H1 (cell line): ENCODE results near the gene SOHLH1. TPM values are rescaled to one million over a fixed set of nuclear protein-coding genes. Genes with fewer than 3 reads are reported as not detected.

Experiments
- CTCF ChIA-PET: fragments of 300-600 bp; sonication (Branson Sonifier 250); formaldehyde crosslinking; loops from one replicate; lab custom pipeline; 2021; ENCODE audit not compliant: partially characterized antibody; lab: Charles Lee
- POLR2A ChIA-PET: fragments of 300-600 bp; sonication (Branson Sonifier 250); formaldehyde crosslinking; loops from one replicate; lab custom pipeline; 2021; ENCODE audit warnings: inconsistent platforms; ENCODE audit not compliant: partially characterized antibody; lab: Charles Lee
- DNase-seq, 2 experiments: peaks; one replicate each; pipeline versions ENCODE4 v3.0.0 to v3.0.0-alpha.2; 2010 to 2022; ENCODE audit warnings: low spot score in 2 of 2, low read depth in 1 of 2, mixed read lengths in 1 of 2
- FAIRE-seq: peaks from 2 replicates; lab custom pipeline; 2011; peaks lifted over from hg19 to GRCh38; lab: Jason Lieb, UNC
- H2AFZ ChIP-seq: 2 replicates; pipeline ENCODE4 v1.8.1; 2012; ENCODE audit warnings: low read length, inconsistent platforms
- H2AK5ac ChIP-seq: 2 replicates; pipeline ENCODE4 v1.6.1; 2013; ENCODE audit warnings: low read depth, low read length
- H2BK120ac ChIP-seq: replicated peaks from 2 replicates; pipeline ENCODE3; 2013; ENCODE audit warnings: low read depth, low read length, inconsistent platforms
- H2BK12ac ChIP-seq: 2 replicates; pipeline ENCODE4 v1.6.1; 2013; ENCODE audit warnings: low read depth, low read length
- H2BK15ac ChIP-seq: 2 replicates; pipeline ENCODE4 v1.6.1; 2013; ENCODE audit warnings: low read length
- H2BK20ac ChIP-seq: 2 replicates; pipeline ENCODE4 v1.6.1; 2013; ENCODE audit warnings: low read length
- H2BK5ac ChIP-seq: 2 replicates; pipeline ENCODE4 v1.6.1; 2013; ENCODE audit warnings: low read depth, low read length
- H3K14ac ChIP-seq: 2 replicates; pipeline ENCODE4 v1.6.1; 2013; ENCODE audit warnings: inconsistent platforms; ENCODE audit not compliant: insufficient read length
- H3K18ac ChIP-seq: 2 replicates; pipeline ENCODE4 v1.6.1; 2013; ENCODE audit warnings: low read length; ENCODE audit errors: extremely low read depth
- H3K23ac ChIP-seq: 2 replicates; pipeline ENCODE4 v1.6.1; 2013; ENCODE audit warnings: inconsistent platforms; ENCODE audit not compliant: insufficient read length
- H3K23me2 ChIP-seq: 2 replicates; pipeline ENCODE4 v1.6.1; 2013; ENCODE audit warnings: low read depth, low read length
- H3K27ac ChIP-seq: 2 replicates; pipeline ENCODE4 v1.6.1; 2011; ENCODE audit warnings: low read depth, low read length, inconsistent platforms
- H3K27me3 ChIP-seq, 4 experiments: replicated peaks in 1 of 4; 1 replicate in 1 of 4; 2 replicates in 3 of 4; pipeline versions ENCODE4 v1.6.1 to v1.8.1; 2011 to 2013; ENCODE audit warnings: low read length in 3 of 4, mild to moderate bottlenecking in 3 of 4, inconsistent platforms in 2 of 4, mixed read lengths in 2 of 4, moderate library complexity in 1 of 4; ENCODE audit not compliant: control insufficient read depth in 3 of 4, insufficient read depth in 3 of 4; ENCODE audit errors: extremely low read depth in 1 of 4
- H3K36me3 ChIP-seq, 4 experiments: 2 replicates each; pipeline versions ENCODE4 v1.6.1 to v1.8.1; 2011 to 2013; ENCODE audit warnings: mild to moderate bottlenecking in 4 of 4, low read length in 3 of 4, moderate library complexity in 2 of 4, control low read depth in 1 of 4, inconsistent platforms in 1 of 4; ENCODE audit not compliant: insufficient read depth in 4 of 4, control insufficient read depth in 2 of 4
- H3K4ac ChIP-seq: replicated peaks from 2 replicates; pipeline ENCODE3; 2013; ENCODE audit warnings: low read length, low read depth, mixed read lengths, inconsistent platforms; ENCODE audit not compliant: insufficient read length
- H3K4me1 ChIP-seq, 4 experiments: replicated peaks in 1 of 4; 1 replicate in 1 of 4; 2 replicates in 3 of 4; pipeline versions ENCODE4 v1.6.1 to v1.8.1; 2011 to 2013; ENCODE audit warnings: low read length in 3 of 4, inconsistent platforms in 2 of 4, mixed read lengths in 1 of 4; ENCODE audit not compliant: insufficient read depth in 4 of 4, control insufficient read depth in 3 of 4
- H3K4me2 ChIP-seq, 2 experiments: 2 replicates each; pipeline versions ENCODE4 v1.6.1 to v1.8.1; 2011 to 2013; ENCODE audit warnings: low read depth in 2 of 2, low read length in 2 of 2, control low read depth in 1 of 2, inconsistent platforms in 1 of 2, mild to moderate bottlenecking in 1 of 2; ENCODE audit not compliant: insufficient read depth in 1 of 2
- H3K4me3 ChIP-seq, 4 experiments: fragments of 200-600, 300-600 bp in 1 of 4; sonication (generic), shearing (Covaris generic), sonication (Bioruptor Twin) in 1 of 4; 2 replicates each; pipeline versions ENCODE4 v1.5.1 to v1.8.1; 2011 to 2016; ENCODE audit warnings: low read length in 4 of 4, low read depth in 3 of 4, control low read depth in 2 of 4, inconsistent platforms in 2 of 4, mild to moderate bottlenecking in 2 of 4, mixed read lengths in 1 of 4, moderate library complexity in 1 of 4; ENCODE audit not compliant: insufficient read depth in 2 of 4; ENCODE audit errors: extremely low read depth in 1 of 4
- H3K56ac ChIP-seq: replicated peaks from 2 replicates; pipeline ENCODE3; 2013; ENCODE audit warnings: low read depth, mild to moderate bottlenecking, mixed read lengths, low read length, inconsistent platforms; ENCODE audit not compliant: insufficient read length
- H3K79me1 ChIP-seq: 2 replicates; pipeline ENCODE4 v1.6.1; 2013; ENCODE audit warnings: low read depth, low read length, control low read depth
- H3K79me2 ChIP-seq, 2 experiments: 2 replicates each; pipeline versions ENCODE4 v1.6.1 to v1.8.1; 2012 to 2013; ENCODE audit warnings: low read length in 2 of 2, mild to moderate bottlenecking in 2 of 2, inconsistent platforms in 1 of 2; ENCODE audit not compliant: insufficient read depth in 2 of 2, control insufficient read depth in 1 of 2
- H3K9ac ChIP-seq, 4 experiments: replicated peaks in 1 of 4; 1 replicate in 1 of 4; 2 replicates in 3 of 4; pipeline versions ENCODE4 v1.6.1 to v1.8.1; 2011 to 2013; ENCODE audit warnings: low read depth in 3 of 4, low read length in 3 of 4, control low read depth in 2 of 4, mild to moderate bottlenecking in 2 of 4, moderate library complexity in 2 of 4, inconsistent platforms in 1 of 4; ENCODE audit errors: extremely low read depth in 1 of 4
- H3K9me3 ChIP-seq, 2 experiments: 2 replicates each; pipeline versions ENCODE4 v1.6.1 to v1.8.1; 2012 to 2013; ENCODE audit warnings: mild to moderate bottlenecking in 2 of 2, moderate library complexity in 2 of 2, control low read depth in 1 of 2, inconsistent platforms in 1 of 2, low read depth in 1 of 2, low read length in 1 of 2, mixed read lengths in 1 of 2; ENCODE audit not compliant: insufficient read depth in 2 of 2
- H4K20me1 ChIP-seq, 2 experiments: replicated peaks in 1 of 2; 2 replicates each; pipeline versions ENCODE3 to v1.8.1; 2011 to 2013; ENCODE audit warnings: inconsistent platforms in 2 of 2, low read length in 2 of 2, mild to moderate bottlenecking in 1 of 2; ENCODE audit not compliant: insufficient read depth in 2 of 2, control insufficient read depth in 1 of 2
- H4K5ac ChIP-seq: 2 replicates; pipeline ENCODE4 v1.6.1; 2013; ENCODE audit warnings: low read length, low read depth, mixed read lengths, inconsistent platforms; ENCODE audit not compliant: insufficient read length
- H4K8ac ChIP-seq: 2 replicates; pipeline ENCODE4 v1.8.0; 2013; ENCODE audit warnings: mild to moderate bottlenecking, moderate library complexity, low read length, inconsistent platforms; ENCODE audit not compliant: insufficient read depth; ENCODE audit errors: extremely low read depth
- H4K91ac ChIP-seq: replicated peaks from 2 replicates; pipeline ENCODE3; 2013; ENCODE audit warnings: low read length, mixed read lengths, inconsistent platforms; ENCODE audit not compliant: insufficient read length
- JUND ChIP-seq: IDR thresholded peaks from 2 replicates; pipeline ENCODE4 v1.6.1; 2011; ENCODE audit warnings: mild to moderate bottlenecking, improper control_type of control experiment, low read length
- ZNF274 ChIP-seq: IDR thresholded peaks from 2 replicates; pipeline ENCODE4 v1.7.0; 2012; ENCODE audit warnings: low read length, borderline replicate concordance; ENCODE audit errors: extremely low read depth
- WGBS, 2 experiments: shearing (Covaris generic) in 1 of 2; methylation state at CpG; one replicate each; pipeline versions ENCODE4 v1.1.6 to v1.1.7; 2013 to 2015; ENCODE audit warnings: low lambda C conversion rate in 2 of 2, mixed read lengths in 2 of 2, inconsistent platforms in 1 of 2, low coverage in 1 of 2, missing lambda C conversion rate in 1 of 2; ENCODE audit not compliant: insufficient replicate concordance in 2 of 2, insufficient coverage in 1 of 2, insufficient read length in 1 of 2; ENCODE audit errors: extremely low coverage in 1 of 2, missing lambda C conversion rate in 1 of 2; 5-methylcytosine and 5-hydroxymethylcytosine counted together
- polyA plus RNA-seq, 7 experiments: library from polyadenylated mRNA; depleted of rRNA in 3 of 7; stranded (reverse) in 5 of 7; unstranded in 2 of 7; fragments of >200 nt in 5 of 7; fragments of 200-250 nt in 2 of 7; gene quantifications; 1 replicate in 5 of 7; 2 replicates in 1 of 7; 4 replicates in 1 of 7; pipeline versions ENCODE4 v1.2.1 to v1.2.3, GENCODE V29; 2011 to 2013; ENCODE audit warnings: missing spikeins in 2 of 7, mixed read lengths in 2 of 7
- total RNA-seq: library from RNA; stranded (reverse); fragmentation: NEBNext Ultra II Directional; extraction: Animal tissue kit (Norgen Biotek cat#: 25700); gene quantifications from 2 replicates; pipeline ENCODE4 v1.2.1, GENCODE V29; 2021

Gene SOHLH1
- total and polyA plus RNA-seq, 2 of the 8 experiments (the other 6 are each of a cell fraction or from before 2014, with no cell fraction given) = 0.11 TPM; not detected in 1

- no peak overlapping the region for H3K14ac ChIP-seq
- no peak overlapping the region for H2BK15ac ChIP-seq
- H3K79me2 ChIP-seq = no peaks in the 10 kb centered on the region
- H3K56ac ChIP-seq = no peak overlapping the region
- peaks cover 0 to 7% of the 10 kb centered on the region in 2 experiments for H4K20me1 ChIP-seq
- no peak overlapping the region; the same call in 1 of the 2 replicates for H3K18ac ChIP-seq
- no peak for DNase-seq
- no peaks in the 10 kb centered on the region; a peak in 1 of 7 replicates for H3K27me3 ChIP-seq
- H2BK20ac ChIP-seq = no peak overlapping the region
- no peaks in the 10 kb centered on the region for H3K9me3 ChIP-seq
- no peak overlapping the region for H3K4me2 ChIP-seq
- H4K91ac ChIP-seq = no peak overlapping the region
- peak overlapping the region; percentile 57; the same call in 1 of the 2 replicates for H4K8ac ChIP-seq
- no peak overlapping the region for H4K5ac ChIP-seq
- H3K27ac ChIP-seq = no peak overlapping the region
- no peak overlapping the region for H3K4ac ChIP-seq
- no peak overlapping the region for H2AFZ ChIP-seq
- H3K23me2 ChIP-seq = no peaks in the 10 kb centered on the region
- H3K9ac ChIP-seq = no peak overlapping the region
- H3K4me3 ChIP-seq = no peak overlapping the region
- CTCF ChIA-PET = interaction anchor here (1.0 to 6.6 kb wide), 7 partner anchors 8 to 96 kb away, joined by 3 to 32 read pairs (median 6); partner anchors contain the start of gene KCNT1
- WGBS, 2 experiments = 86% methylated on average over 6 of the region's 18 CpGs; no CpG with 5 or more reads in 1 of the 2 experiments
- H2BK5ac ChIP-seq = no peak overlapping the region
- no peak overlapping the region for H3K23ac ChIP-seq
- POLR2A ChIA-PET = interaction anchor here (1.0 kb wide), 1 partner anchor 12 kb away, joined by 3 read pairs; no protein-coding TSS in a partner anchor
- no peak overlapping the region for H2BK12ac ChIP-seq
- H2BK120ac ChIP-seq = no peak overlapping the region
- H3K4me1 ChIP-seq = peaks cover 0 to 8% (median 0%) of the 10 kb centered on the region in 4 experiments; a peak in 2 of 7 replicates
- no peak overlapping the region for H2AK5ac ChIP-seq
- H3K79me1 ChIP-seq = no peaks in the 10 kb centered on the region
- no peaks in the 10 kb centered on the region for H3K36me3 ChIP-seq
- FAIRE-seq = no peak
- TF ChIP-seq JUND = no peak
- no peak for TF ChIP-seq ZNF274
Measured at GRCh38 chr9:135694414-135694813, 4.9 kb downstream of the SOHLH1 start.
